Astrocyte of the spinal cord (primary cell): ENCODE data around the gene FIGNL1.
"Not testable (repeated sequence)": the region's sequence is repeated elsewhere in the genome, so short reads cannot be mapped to it uniquely, and the experiment has no call there.

Source experiments
- DNase-seq: peaks from one replicate; pipeline ENCODE4 v3.0.0; 2011; ENCODE audit warnings: low read depth, low spot score
- H3K4me3 ChIP-seq: 2 replicates; pipeline ENCODE4 v1.5.1; 2011; ENCODE audit warnings: low read depth, mild to moderate bottlenecking, low read length, moderate library complexity
- in situ Hi-C: cut with HindIII; loops from 2 replicates; pipeline ENCODE4 v1.10.0; 2017; ENCODE audit warnings: low sequenced_read_pairs
- TF ChIP-seq, protein P1 (sequence below): IDR thresholded peaks from 2 replicates; pipeline ENCODE4 v1.5.1; 2012; ENCODE audit warnings: low read depth, mild to moderate bottlenecking, low read length, inconsistent platforms

FIGNL1 gene

DNA sequence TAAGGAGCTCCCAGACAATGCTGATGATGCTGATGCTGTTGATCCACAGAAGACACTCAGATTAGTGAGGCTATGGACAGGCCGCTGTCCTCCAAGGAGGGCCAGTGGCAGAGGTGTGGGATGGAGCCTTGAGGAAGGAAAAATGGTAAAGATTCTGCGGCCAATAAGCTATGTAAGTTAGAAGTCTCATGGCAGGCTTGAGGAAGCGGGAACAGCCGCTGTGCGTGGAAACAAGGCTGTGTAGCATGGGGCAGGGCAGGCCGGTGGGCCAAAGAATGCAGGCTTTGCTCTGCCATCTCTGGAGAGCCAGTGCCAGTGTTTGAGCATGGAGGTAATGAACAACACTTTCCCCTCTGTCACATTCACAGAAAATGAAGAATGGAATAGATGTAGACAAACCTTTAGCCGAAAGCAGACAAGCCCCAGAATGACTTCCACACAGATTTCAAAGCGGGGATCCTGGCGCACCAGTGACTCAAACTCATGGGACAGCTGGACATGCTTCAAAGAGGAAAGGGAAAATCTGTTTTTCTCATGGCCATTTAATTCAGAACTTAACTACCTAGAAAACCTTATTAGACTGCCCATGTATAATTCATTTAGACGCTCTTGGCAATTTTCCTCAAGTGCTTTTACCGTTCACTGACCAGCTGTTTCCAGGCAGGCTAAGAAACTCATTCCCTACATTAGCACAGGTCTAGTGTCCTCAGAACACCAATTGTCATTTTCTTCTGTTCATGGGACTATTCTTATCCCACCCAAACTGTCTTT is 16.9 kb upstream of the FIGNL1 start:
- in situ Hi-C loops: no loop called here
- TF ChIP-seq, protein P1, sequence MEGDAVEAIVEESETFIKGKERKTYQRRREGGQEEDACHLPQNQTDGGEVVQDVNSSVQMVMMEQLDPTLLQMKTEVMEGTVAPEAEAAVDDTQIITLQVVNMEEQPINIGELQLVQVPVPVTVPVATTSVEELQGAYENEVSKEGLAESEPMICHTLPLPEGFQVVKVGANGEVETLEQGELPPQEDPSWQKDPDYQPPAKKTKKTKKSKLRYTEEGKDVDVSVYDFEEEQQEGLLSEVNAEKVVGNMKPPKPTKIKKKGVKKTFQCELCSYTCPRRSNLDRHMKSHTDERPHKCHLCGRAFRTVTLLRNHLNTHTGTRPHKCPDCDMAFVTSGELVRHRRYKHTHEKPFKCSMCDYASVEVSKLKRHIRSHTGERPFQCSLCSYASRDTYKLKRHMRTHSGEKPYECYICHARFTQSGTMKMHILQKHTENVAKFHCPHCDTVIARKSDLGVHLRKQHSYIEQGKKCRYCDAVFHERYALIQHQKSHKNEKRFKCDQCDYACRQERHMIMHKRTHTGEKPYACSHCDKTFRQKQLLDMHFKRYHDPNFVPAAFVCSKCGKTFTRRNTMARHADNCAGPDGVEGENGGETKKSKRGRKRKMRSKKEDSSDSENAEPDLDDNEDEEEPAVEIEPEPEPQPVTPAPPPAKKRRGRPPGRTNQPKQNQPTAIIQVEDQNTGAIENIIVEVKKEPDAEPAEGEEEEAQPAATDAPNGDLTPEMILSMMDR: no peak
- DNase-seq: no peak
- H3K4me3 ChIP-seq: no peak overlapping the region

DNA sequence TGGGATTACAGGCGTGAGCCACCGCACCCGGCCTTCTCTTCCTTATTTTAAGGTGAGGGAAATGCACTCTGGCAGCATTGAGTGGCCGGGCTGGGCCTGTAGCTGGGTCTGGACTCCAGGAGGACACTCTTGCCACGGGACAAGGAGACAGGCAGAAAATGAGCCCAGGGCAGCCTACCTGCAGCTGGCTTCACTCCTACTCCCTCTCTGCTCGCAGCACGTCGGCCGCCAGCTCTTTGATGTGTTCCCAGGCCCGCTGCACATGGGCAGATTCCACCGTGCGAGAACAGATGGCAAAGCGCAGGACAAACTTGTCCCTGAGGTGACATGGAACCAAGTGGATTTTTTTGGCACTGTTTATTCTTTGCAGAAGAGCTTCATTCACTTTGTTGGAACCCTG is 12.9 kb upstream of the FIGNL1 start:
- in situ Hi-C loops: no loop called here
- no peak overlapping the region for H3K4me3 ChIP-seq
- TF ChIP-seq, protein P1: no peak
- no peak for DNase-seq

DNA sequence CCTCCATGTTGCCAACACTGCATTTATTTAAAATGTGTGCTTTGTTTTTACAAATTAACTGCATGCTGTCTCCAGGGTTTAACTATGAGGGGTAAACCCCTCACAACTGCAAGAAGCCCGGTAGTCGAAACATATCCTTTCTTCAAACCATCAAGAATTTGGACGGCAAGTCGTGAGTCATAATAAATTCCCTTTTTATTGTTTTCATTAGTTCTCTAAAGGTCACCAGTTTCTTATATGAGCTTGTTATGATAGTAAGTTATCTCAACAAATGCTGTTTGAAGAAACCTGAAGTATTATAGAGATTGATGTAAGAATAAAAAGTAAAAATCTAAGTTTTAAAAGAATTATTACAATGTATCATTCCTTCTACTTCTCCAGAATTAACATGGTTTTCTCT is 12.2 kb upstream of the FIGNL1 start:
- H3K4me3 ChIP-seq: no peak overlapping the region
- DNase-seq: no peak
- in situ Hi-C loops: no loop called here
- TF ChIP-seq, protein P1: no peak

DNA sequence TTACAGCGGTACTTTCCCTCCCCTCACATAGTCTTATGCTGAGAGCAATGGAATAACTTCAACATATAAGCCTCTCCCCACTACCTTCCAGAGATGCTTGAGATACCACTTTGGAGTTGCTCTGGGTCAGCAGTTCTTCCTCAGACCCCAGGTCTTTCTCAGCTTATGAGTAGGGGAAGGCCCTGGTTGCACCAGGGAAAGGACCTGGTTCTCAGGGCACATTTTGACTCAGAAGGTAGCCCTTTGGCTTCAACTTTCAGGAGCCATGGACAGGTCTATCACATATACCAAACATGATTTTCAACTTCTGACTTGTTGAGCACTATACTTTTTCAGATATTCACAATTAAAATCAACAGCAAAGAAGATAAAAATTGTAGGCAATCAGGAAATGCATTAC is 11.5 kb upstream of the FIGNL1 start:
- TF ChIP-seq, protein P1: no peak
- in situ Hi-C loops: no loop called here

DNA sequence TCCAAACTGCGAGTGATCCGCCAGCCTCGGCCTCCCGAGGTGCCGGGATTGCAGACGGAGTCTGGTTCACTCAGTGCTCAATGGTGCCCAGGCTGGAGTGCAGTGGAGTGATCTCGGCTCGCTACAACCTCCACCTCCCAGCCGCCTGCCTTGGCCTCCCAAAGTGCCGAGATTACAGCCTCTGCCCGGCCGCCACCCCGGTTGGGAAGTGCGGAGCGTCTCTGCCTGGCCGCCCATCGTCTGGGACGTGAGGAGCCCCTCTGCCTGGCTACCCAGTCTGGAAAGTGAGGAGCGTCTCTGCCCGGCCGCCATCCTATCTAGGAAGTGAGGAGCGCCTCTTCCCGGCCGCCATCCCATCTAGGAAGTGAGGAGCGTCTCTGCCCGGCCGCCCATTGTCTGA is 9.0 kb upstream of the FIGNL1 start:
- H3K4me3 ChIP-seq, DNase-seq, in situ Hi-C loops: not testable (repeated sequence)

More for the DNA sequence above, 11.5 kb upstream of the FIGNL1 start:
- DNase-seq: no peak
- H3K4me3 ChIP-seq: no peak overlapping the region

DNA sequence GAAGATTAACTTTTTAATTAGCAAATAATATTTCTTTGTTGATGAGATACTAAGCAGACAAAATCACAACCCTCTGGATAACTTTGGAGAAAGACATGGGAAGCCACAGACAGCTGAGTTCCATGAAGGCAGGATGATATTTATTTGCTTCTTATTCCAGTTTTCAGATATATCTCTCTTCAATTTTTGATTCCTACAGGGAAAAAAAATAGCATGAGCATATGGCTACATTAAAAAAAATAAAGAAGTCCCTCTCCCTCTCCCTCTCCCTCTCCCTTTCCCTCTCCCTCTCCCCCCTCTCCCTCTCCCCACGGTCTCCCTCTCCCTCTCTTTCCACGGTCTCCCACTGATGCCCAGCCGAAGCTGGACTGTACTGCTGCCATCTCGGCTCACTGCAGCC is 8.5 kb upstream of the FIGNL1 start:
- DNase-seq, H3K4me3 ChIP-seq, in situ Hi-C loops: not testable (repeated sequence)

DNA sequence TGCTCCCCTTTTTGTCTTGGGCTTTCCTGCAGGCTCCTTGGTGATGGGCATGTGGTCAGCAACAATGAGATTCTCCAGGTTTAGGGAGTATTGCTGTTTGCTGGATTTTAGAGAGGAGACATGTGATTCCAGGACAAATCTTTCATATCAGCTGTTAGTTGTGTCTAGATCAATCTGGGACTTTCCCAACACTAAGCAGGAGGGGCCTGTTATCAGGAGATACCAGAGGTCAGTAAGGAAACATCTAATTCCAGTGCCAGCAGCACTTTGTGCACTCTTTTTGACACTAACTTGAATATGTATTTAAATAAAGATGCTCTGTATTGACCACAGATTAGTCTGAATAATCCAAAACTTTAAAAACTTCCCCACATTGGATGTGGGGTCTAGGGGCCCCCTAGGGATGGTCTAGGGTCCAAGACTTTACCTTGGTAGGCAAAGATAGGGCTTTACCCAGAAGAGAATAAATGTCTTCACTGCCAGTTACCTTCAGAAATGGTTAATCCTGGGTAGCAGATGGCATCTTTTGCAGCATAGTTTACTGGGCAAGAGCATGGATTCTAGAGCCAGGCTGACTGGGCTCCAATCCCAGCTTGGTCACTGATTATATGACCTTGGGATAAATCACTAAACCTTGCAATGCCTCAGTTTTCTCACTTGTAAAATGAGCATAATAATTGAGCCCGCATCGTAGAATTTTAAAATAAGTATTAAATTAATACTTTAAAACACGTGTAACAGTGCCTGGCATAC is 6.4 kb upstream of the FIGNL1 start:
- no peak for DNase-seq
- in situ Hi-C loops: no loop called here
- no peak overlapping the region for H3K4me3 ChIP-seq
- TF ChIP-seq, protein P1: no peak
